IPS-NIHi7 (cell line): ENCODE data around the gene CASP1.
A peak's percentile ranks its signal among the peaks of the same experiment; 100 is the strongest.
"Not testable (repeated sequence)": the region's sequence is repeated elsewhere in the genome, so short reads cannot be mapped to it uniquely, and the experiment has no call there.

Experiments used
- DNase-seq: peaks from one replicate; pipeline ENCODE4 v3.0.0; 2012; ENCODE audit warnings: mixed read lengths; ENCODE audit errors: extremely low spot score

CASP1 gene

GRCh38 chr11:105034813-105035620 lies at the start of gene CASP1:
Gene CASP1, minus strand, starts transcription at chr11:105035144. Its CDS starts 31 bp downstream, at chr11:105035113.
- DNase-seq, result no peak

GRCh38 chr11:105081412-105082150 lies 46.6 kb upstream of the CASP1 start:
- DNase-seq, result no peak

GRCh38 chr11:105080171-105080906 lies 45.4 kb upstream of the CASP1 start:
- not testable (repeated sequence) for DNase-seq

DNA sequence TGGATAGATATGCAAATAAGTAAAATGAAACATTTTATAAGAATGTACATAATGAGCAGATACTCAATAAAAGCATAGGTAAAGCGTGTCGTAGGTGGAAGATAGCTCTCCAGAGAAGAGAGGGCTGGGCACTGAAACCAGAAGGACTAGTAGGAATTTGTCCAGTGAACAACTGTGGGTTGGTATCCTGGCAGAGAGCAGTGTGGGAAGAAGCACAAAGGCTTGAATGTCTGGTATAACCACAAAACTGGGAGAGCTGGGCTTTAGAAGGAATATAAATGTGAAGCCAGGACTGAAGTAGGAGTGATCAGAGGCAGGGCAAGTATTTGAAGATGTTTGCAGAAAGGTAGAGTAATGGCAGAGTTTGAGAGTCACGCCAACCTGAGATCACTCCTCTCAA lies 43.3 kb upstream of the CASP1 start:
- no peak for DNase-seq

GRCh38 chr11:105077141-105077790 lies 42.3 kb upstream of the CASP1 start:
- DNase-seq, result not testable (repeated sequence)

DNA sequence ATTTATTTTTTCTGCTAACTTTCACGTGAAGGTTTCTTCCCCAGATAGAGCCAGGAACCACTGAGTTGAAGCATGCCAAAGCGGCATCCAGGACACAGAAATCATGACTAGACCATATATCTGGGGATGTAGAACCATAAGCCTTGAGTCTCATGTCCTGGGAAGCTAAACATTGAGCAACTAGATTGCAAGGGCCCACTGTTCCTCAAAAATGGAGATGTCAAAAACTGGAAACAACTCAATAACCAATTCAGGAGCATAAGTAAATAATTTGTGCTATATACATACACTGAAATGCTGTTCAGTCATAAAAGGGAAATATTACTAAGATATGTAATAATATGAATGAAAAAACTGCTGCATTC lies 39.2 kb upstream of the CASP1 start:
- no peak for DNase-seq

DNA sequence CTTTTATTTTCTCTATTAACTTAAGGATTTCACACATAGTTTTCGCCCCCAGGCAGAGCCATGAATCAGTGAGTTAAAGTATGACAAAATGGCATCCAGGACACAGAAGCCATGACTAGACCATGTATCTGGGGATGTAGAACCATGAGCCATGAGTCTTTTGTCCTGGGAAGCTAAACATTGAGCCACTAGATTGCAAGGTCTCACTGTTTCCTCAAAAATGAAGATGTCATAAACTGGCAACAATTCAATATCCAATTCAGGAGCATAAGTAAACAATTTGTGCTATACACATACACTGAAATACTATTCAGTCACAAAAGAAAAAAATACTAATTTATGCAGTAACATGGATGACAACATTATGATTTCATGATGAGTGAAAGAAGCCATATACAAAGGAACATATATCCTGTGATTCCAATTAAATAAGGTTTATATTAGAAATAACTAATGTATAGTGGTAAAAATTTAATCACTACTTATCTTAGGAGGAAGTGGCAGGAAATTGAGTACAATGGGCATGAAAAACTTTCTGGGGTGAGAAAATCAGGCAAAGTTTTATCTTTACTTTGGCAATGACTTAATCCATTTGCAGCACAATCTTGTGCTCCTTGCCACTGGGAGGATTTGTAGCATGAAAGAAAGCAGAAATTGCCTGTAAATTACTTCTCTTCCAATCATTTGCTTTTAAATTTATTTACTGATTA lies 38.7 kb upstream of the CASP1 start:
- DNase-seq, result no peak

DNA sequence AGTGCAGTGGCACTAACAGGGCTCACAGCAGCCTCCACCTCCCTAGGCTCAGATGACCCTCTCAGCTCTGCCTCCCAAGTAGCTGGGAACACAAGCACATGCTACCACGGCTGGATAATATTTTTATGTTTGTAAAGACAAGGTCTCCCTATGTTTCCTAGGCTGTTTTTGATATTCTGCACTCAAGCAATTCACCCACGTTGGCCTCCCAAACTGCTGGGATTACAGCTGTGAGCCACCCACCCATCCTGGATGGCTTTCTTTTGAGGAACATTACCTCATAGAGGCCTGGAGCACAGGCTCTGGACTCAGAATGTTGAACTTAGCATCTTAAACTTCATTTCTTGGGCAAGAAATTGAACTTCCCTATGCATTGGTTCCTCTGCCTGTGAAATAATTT lies 37.1 kb upstream of the CASP1 start:
- DNase-seq, result not testable (repeated sequence)

- DNase-seq, result no peak
Measured at GRCh38 chr11:105071089-105071732, 36.3 kb upstream of the CASP1 start.

DNA sequence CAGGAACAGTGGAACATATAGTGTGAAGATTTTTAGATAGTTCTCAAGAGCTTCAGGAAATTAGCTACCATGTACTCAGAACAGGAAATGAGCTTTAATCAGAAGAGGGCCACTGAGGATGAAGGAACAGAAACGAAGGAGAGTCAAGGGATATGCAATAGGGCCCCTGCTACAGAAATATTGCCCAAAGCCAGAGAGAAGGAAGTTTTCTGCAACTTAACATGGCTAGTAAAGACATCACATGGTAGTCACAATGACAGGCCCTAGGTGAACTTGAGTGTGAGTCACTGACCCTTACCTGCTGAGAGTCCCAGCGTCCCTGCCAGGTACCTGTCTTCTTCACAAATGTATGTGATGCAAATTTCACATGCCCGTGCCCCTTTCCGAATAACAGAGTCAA lies 35.4 kb upstream of the CASP1 start:
- DNase-seq, result no peak

DNA sequence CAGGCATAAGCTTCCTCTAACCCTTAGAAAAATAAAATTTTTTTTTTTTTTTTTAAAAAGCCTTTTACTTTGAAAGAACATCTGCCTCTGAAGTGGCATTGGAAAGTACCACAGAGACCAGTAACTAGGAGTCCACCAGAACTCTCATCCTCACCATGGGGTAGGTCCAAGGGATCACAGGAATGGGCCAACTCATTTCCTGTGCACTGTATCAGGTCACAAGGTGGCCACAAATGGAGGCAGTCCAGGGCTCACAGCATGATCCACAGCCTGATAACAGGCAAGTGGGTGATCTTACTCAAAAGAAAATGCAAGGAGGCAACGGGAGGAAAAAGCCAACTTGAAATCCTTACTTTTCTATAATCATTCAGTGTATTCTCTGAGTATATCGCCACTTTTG lies 34.8 kb upstream of the CASP1 start:
- DNase-seq, result not testable (repeated sequence)

- DNase-seq, result not testable (repeated sequence)
Measured at GRCh38 chr11:105063245-105063941, 28.4 kb upstream of the CASP1 start.

DNA sequence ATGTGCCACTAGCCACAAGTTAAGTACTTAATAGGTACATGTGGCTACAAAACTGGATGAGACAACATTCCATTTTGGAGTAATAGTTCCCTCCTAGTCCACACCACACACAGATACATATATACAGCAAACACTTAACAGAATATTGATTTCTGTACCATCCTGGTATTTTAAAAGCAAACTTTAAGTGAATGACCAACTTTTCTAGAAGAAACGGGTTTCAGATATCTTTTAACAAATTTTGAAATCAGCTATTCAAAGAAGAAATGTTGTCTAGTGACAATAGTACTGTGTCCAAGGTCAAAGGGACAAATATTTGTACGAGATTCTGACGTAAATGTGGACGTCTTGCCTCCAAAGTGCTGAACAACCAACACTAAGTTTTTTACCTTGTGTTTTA lies 22.5 kb upstream of the CASP1 start:
- DNase-seq, result no peak

DNA sequence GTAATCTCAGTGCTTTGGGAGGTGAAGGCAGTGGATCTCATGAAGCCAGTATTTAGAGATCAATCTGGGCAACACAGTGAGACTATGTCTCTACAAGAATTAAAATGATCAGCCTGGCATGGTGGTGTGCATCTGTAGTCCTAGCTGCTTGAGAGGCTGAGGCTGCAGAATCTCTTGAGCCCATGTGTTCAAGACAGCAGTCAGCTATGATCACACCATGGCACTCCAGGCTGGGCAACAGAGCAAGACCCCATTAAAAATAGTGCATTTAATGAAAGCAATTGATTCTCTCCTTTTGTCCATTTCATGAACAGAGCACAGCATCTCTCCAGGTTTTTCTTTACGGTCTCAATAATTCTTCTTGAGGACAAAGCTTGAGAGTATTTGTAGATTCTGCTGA lies 21.5 kb upstream of the CASP1 start:
- DNase-seq, result no peak

DNA sequence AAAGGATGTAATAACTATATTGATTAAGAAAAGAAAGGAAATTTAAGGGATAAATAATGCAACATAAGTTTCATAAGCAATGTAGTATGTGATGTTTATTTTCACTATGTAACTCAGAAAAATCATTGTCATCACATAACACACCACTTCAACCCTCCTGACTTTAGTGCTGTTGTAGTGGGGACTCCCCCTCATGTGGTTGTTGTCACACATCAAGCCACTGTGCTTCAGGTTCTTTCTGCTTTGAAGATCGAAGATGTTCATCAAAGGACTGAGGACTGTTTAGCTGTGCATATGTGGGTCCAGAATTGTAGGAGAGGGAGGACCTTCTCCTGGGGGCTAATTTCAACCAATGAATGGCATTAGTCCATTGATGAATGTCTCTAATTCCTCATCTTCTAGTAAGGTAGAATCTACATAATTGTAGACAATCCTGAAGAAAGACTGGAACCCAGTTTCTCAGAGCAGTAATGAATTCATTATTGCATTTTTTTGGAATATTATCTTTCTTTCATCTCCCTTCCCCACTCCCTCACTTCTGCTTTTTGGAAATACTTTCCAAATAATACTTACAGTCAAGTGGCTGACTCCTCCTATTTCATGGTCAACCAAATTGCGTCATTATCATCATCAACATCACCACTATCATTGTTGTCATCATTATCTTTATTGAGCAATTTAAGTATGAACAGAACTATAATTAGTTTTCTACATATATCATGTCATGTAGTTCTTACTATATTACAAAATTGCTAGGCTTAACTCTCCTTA lies 20.0 kb upstream of the CASP1 start:
- no peak for DNase-seq

- DNase-seq, result no peak
Measured at GRCh38 chr11:105052487-105052886, 17.5 kb upstream of the CASP1 start.

GRCh38 chr11:105051559-105051958 lies 16.6 kb upstream of the CASP1 start:
- no peak for DNase-seq

- no peak for DNase-seq
Measured at GRCh38 chr11:105049481-105049880, 14.5 kb upstream of the CASP1 start.

DNA sequence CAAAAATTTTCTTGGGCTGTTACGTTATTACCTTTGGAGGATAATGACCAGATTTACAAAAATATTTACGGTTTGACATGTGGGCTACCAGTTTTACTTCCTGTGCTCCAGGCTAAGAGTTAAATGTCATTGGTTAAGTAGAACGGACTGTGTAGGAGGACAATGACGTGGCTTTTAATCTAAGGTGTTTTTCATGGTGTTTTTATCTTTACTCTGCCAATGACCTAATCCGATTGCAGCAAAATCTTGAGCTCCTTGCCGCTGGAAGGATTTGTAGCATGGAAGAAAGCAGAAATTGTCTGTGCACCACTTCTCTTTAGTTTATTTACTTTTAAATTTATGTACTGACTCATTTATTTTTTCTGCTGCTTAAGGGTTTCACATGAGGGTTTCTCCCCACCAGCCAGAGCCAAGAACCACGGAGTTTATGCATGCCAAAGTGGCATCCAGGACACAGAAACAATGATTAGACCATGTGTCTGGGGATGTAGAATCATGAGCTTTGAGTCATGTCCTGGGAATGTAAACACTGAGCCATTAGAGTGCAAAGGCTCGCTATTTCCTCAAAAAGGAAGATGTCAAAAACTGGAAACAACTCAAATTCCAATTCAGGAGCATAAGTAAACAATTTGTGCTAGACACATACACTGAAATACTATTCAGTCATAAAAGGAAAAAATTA lies 12.1 kb upstream of the CASP1 start:
- DNase-seq, result peak; percentile 22
